ENCODE data around the gene DTD2.

DTD2 gene

GRCh38 chr14:31419179-31419966 lies 37.9 kb downstream of the DTD2 start:
- H3K27ac Mint-ChIP-seq: peak overlapping the region; percentile 26
- no peak for DNase-seq

GRCh38 chr14:31418440-31418839 lies 38.9 kb downstream of the DTD2 start:
- no peak for TF ChIP-seq CTCF (IDR thresholded peaks at IDR 0.05)
- DNase-seq: no peak
- H3K27me3 Mint-ChIP-seq (ENCODE audit: low read depth, poor library complexity): peaks cover 3% of the 10 kb centered on the region
- H3K9me3 Mint-ChIP-seq: no peaks in the 10 kb centered on the region
- peaks cover 6% of the 10 kb centered on the region for H3K36me3 Mint-ChIP-seq (ENCODE audit: low read depth)
- peak overlapping the region; percentile 42 for H3K27ac Mint-ChIP-seq
- H3K4me3 Mint-ChIP-seq: peak overlapping the region; percentile 63
- peaks cover 17% of the 10 kb centered on the region for H3K4me1 Mint-ChIP-seq

More at GRCh38 chr14:31419179-31419966, 37.9 kb downstream of the DTD2 start:
- TF ChIP-seq CTCF (IDR thresholded peaks at IDR 0.05): no peak
- Mint-ChIP-seq H3K27me3 (ENCODE audit: low read depth, poor library complexity) (peaks cover 3% of the 10 kb centered on the region), H3K4me1 (peaks cover 17% of the 10 kb centered on the region), H3K4me3 (peak overlapping the region; percentile 86), H3K36me3 (ENCODE audit: low read depth) (peaks cover 6% of the 10 kb centered on the region), H3K9me3 (no peaks in the 10 kb centered on the region)

GRCh38 chr14:31414190-31414833 lies 43.0 kb downstream of the DTD2 start:
- peaks cover 11% of the 10 kb centered on the region for H3K36me3 Mint-ChIP-seq (ENCODE audit: low read depth)
- H3K27ac Mint-ChIP-seq: no peak overlapping the region

GRCh38 chr14:31411218-31411727 lies 46.0 kb downstream of the DTD2 start:
- no peak for TF ChIP-seq CTCF (IDR thresholded peaks at IDR 0.05)
- H3K9me3 Mint-ChIP-seq: no peaks in the 10 kb centered on the region
- H3K27ac Mint-ChIP-seq: peak overlapping the region; percentile 39
- no peak for DNase-seq
- peaks cover 6% of the 10 kb centered on the region for H3K27me3 Mint-ChIP-seq (ENCODE audit: low read depth, poor library complexity)
- H3K36me3 Mint-ChIP-seq (ENCODE audit: low read depth): peaks cover 4% of the 10 kb centered on the region
- H3K4me1 Mint-ChIP-seq: no peaks in the 10 kb centered on the region
- no peak overlapping the region for H3K4me3 Mint-ChIP-seq

More at GRCh38 chr14:31414190-31414833, 43.0 kb downstream of the DTD2 start:
- H3K9me3 Mint-ChIP-seq: no peaks in the 10 kb centered on the region
- TF ChIP-seq CTCF (IDR thresholded peaks at IDR 0.05): no peak
- no peak for DNase-seq
- H3K27me3 Mint-ChIP-seq (ENCODE audit: low read depth, poor library complexity): peaks cover 3% of the 10 kb centered on the region
- no peak overlapping the region for H3K4me3 Mint-ChIP-seq
- peaks cover 14% of the 10 kb centered on the region for H3K4me1 Mint-ChIP-seq

- no peaks in the 10 kb centered on the region for H3K4me1 Mint-ChIP-seq
- peaks cover 4% of the 10 kb centered on the region for H3K36me3 Mint-ChIP-seq (ENCODE audit: low read depth)
- no peak overlapping the region for H3K27ac Mint-ChIP-seq
- H3K27me3 Mint-ChIP-seq (ENCODE audit: low read depth, poor library complexity): peaks cover 6% of the 10 kb centered on the region
- no peak overlapping the region for H3K4me3 Mint-ChIP-seq
- TF ChIP-seq CTCF (IDR thresholded peaks at IDR 0.05): no peak
- DNase-seq: no peak
- H3K9me3 Mint-ChIP-seq: no peaks in the 10 kb centered on the region
These were observed 47.2 kb downstream of the DTD2 start for GRCh38 chr14:31410048-31410650.

Data from nephron progenitor cell (in vitro differentiated cells).